Activated CD4-positive, alpha-beta memory T cell treated with anti-CD3 and anti-CD28 coated beads, Interleukin-2, amount 10 ng/mL, durations not matched to agents 7 days and 5 days (primary cell): ENCODE measurements around the gene FOXC2. TPM values are rescaled to one million over a fixed set of nuclear protein-coding genes. Genes with fewer than 3 reads are reported as not detected.

ENCODE experiments used
- CTCF ChIA-PET: fragments of 350-600 bp; sonication (Branson Sonifier 250); formaldehyde crosslinking; loops from one replicate; lab custom pipeline; 2021; ENCODE audit warnings: antibody characterized with exemption, inconsistent platforms; lab: Charles Lee
- POLR2A ChIA-PET: fragments of 350-600 bp; sonication (Branson Sonifier 250); formaldehyde crosslinking; loops from one replicate; lab custom pipeline; 2021; ENCODE audit warnings: antibody characterized with exemption; lab: Charles Lee
- DNase-seq: peaks from one replicate; pipeline ENCODE4 v3.0.0-alpha.2; 2020
- H3K27ac Mint-ChIP-seq: one replicate; pipeline ENCODE4 v1.8.0; 2021; ENCODE audit warnings: mild to moderate bottlenecking, mixed read lengths
- H3K27me3 Mint-ChIP-seq: one replicate; pipeline ENCODE4 v1.8.0; 2021; ENCODE audit warnings: mixed read lengths
- H3K36me3 Mint-ChIP-seq: one replicate; pipeline ENCODE4 v1.8.0; 2021; ENCODE audit warnings: low read depth, mixed read lengths
- H3K4me1 Mint-ChIP-seq: one replicate; pipeline ENCODE4 v1.8.0; 2021; ENCODE audit warnings: mixed read lengths
- H3K4me3 Mint-ChIP-seq: one replicate; pipeline ENCODE4 v1.8.0; 2021; ENCODE audit warnings: mild to moderate bottlenecking, mixed read lengths
- H3K9me3 Mint-ChIP-seq: one replicate; pipeline ENCODE4 v1.8.0; 2021; ENCODE audit warnings: mixed read lengths
- total RNA-seq, 2 experiments: library from RNA; stranded (reverse); gene quantifications; one replicate each; pipeline ENCODE4 v1.2.3, GENCODE V29; 2021

The FOXC2 gene
- total RNA-seq, 2 experiments from 2014 or later, result not detected

DNA sequence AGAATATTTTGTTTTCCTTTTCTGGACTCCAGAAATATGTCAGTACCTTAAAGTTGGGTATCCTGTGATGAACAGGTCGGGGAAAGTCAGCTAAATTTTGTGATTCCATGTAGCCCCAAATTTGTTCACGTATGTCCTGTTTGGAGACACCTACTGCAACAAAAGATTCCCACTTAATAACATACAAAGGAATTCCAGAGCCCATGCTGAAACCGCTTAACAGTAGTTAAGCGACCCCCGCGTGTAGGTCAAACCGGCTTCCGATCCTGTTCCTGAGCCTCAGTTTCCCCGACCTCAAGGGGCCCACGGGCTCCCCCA, 12.1 kb upstream of the FOXC2 start:
- H3K36me3 Mint-ChIP-seq, result peaks cover 21% of the 10 kb centered on the region
- H3K27me3 Mint-ChIP-seq, result peaks cover 1% of the 10 kb centered on the region
- peak overlapping the region; percentile 92 for H3K27ac Mint-ChIP-seq
- CTCF ChIA-PET, result interaction anchor here (1.3 kb wide), 1 partner anchor 10 kb away, joined by 6 read pairs; no protein-coding TSS in a partner anchor
- peak overlapping the region; percentile 86 for H3K4me3 Mint-ChIP-seq
- POLR2A ChIA-PET, result no interaction called here
- peaks cover 29% of the 10 kb centered on the region for H3K4me1 Mint-ChIP-seq
- no peaks in the 10 kb centered on the region for H3K9me3 Mint-ChIP-seq
- DNase-seq, result no peak

DNA sequence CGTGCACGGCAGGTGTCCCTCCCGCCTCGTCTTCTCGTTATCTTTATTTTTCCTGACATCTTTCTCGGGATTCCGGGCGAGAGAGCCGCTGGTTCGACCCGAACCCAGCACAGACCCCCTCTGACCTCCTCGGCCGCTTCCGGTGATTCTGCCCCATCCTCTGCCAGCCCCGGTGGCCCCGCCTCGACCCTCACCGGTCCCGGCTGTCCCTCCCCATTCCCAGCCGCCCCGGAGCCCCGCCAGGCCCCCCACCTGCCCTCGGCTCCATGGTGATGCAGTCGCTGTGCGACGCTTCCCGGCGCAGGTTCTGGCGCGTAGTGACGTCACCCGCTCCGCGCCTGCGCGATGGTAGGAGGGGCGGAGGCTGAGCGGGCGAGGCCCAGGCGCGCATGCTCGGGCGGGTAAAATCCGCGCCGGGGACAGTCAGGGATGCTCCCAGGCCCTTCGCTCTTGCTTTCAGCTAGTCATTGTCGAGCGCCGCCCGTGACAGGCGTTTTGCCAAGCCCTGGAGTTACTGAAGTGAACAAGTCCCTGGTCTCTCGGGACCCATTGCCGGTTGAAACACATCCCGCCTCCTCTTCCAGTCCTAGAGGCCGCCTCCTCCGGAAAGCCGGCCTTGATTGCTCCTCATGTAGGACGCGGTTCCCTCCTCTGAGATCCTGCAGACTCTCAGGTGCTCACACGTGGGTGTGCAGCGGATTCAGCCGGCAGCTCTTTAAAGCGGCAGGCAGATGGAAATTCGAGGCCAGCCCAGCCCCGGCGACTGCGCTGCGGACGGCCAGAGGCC, 11.5 kb upstream of the FOXC2 start, which contains the start of gene MTHFSD:
Gene MTHFSD (minus strand): TSS at position 319 of the 787 bp plus-strand sequence. CDS start 51 bp downstream, at position 268.
- Mint-ChIP-seq H3K27ac (peak within 1 kb of the TSS; percentile 92), H3K4me1 (peaks cover 29% of the 10 kb centered on the region), H3K36me3 (peaks cover 21% of the 10 kb centered on the region), H3K27me3 (peaks cover 1% of the 10 kb centered on the region), H3K4me3 (peak within 1 kb of the TSS; percentile 86), H3K9me3 (no peaks in the 10 kb centered on the region)
- ChIA-PET CTCF (interaction anchor here (1.3 kb wide), 1 partner anchor 10 kb away, joined by 6 read pairs; no protein-coding TSS in a partner anchor), POLR2A (interaction anchor here (0.5 to 0.9 kb wide), 2 partner anchors 50 to 722 kb away, joined by 3 read pairs; no protein-coding TSS in a partner anchor)
- peak; percentile 96 for DNase-seq

DNA sequence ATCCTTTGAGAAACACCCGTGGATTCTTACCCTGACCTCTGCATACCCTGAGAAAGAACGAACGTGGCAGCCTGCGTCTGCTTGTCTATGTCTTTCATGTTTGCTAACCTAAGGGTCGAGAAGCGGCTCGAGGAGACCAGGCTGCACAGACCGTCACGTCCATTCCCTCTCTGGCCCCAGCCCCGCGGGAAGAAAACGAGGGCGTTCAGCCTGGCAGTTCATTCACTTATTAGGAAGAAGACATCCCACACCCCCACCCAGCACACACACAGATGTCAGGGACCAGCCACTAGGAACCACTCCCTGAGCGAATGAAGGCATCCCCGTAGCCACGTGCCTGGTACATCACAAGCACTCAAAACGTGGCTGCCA, 10.9 kb upstream of the FOXC2 start:
- CTCF ChIA-PET, result interaction anchor here (1.3 kb wide), 1 partner anchor 9 kb away, joined by 6 read pairs; no protein-coding TSS in a partner anchor
- Mint-ChIP-seq H3K36me3 (peaks cover 19% of the 10 kb centered on the region), H3K27me3 (peaks cover 1% of the 10 kb centered on the region), H3K9me3 (no peaks in the 10 kb centered on the region), H3K27ac (peak overlapping the region; percentile 92), H3K4me3 (peak overlapping the region; percentile 86), H3K4me1 (peaks cover 24% of the 10 kb centered on the region)
- no peak for DNase-seq
- POLR2A ChIA-PET, result interaction anchor here (0.5 to 0.9 kb wide), 2 partner anchors 49 to 722 kb away, joined by 3 read pairs; no protein-coding TSS in a partner anchor

- POLR2A ChIA-PET, result no interaction called here
- CTCF ChIA-PET, result no interaction called here
- DNase-seq, result no peak
- Mint-ChIP-seq H3K27ac (no peak overlapping the region), H3K27me3 (peaks cover 1% of the 10 kb centered on the region), H3K9me3 (no peaks in the 10 kb centered on the region), H3K4me1 (peaks cover 22% of the 10 kb centered on the region), H3K36me3 (peaks cover 14% of the 10 kb centered on the region), H3K4me3 (no peak overlapping the region)
Measured at GRCh38 chr16:86556576-86556975, 10.1 kb upstream of the FOXC2 start.

DNA sequence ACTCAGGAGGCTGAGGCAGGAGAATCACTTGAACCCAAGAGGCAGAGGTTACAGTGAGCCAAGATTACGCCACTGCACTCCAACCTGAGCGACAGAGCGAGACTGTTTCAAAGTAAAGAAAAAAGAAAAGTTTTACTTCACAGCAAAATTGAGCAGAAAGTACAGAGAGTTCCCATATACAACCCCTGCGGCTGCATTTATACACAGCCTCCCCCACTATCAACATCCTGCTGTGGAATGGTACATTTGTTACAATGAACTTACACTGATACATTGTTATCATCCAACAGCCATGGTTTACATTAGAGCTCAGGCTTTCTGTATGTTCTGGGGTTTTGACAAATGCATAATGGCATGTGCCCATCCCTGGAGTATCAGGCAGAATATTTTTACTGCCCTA, 9.0 kb upstream of the FOXC2 start:
- Mint-ChIP-seq H3K4me1 (peaks cover 21% of the 10 kb centered on the region), H3K4me3 (no peak overlapping the region), H3K9me3 (no peaks in the 10 kb centered on the region), H3K36me3 (peaks cover 11% of the 10 kb centered on the region), H3K27me3 (peaks cover 1% of the 10 kb centered on the region), H3K27ac (no peak overlapping the region)
- no peak for DNase-seq
- ChIA-PET CTCF (interaction anchor here (0.8 to 1.3 kb wide), 2 partner anchors 203 to 505 kb away, joined by 3 to 4 read pairs; no protein-coding TSS in a partner anchor), POLR2A (no interaction called here)

DNA sequence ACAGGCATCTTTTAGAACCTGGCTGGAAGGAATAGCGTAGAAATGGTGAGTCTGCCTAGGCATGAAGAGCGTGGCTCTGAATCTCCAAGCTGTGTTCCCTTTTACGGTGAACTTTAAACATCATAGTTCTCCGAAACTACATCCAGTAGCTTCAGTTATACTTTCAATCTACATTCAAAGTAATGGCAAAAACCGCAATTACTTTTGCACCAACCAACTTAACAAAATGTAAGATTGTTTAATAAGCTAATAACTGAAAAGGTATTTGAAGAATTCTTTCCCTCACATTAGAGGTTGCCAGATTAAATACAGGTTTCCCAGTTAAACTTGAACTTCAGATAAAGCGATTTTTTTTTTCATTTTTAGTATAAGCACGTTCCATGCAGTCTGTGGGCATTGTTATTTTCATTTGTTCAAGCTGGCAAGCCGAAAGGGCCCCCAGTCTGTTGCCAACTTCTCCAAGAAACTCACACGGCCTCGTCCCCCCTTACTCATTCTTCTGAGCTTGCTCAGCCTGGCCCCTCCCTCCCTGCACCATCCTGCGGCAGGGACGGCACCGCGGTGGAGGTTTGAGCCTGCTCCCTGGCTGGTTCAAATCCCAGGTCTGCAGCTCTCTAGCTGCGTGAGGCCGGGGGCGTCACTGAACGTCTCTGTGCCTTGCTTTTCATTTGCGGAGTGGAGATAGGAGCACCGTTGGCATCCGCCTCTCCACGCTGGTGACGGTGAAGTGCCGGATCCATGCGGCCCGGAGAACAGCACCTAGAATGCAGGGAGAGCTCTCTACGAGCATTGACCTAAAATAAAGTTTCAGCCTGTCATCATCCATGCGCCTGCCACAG, 8.1 kb upstream of the FOXC2 start:
- Mint-ChIP-seq H3K27ac (no peak overlapping the region), H3K4me1 (peaks cover 17% of the 10 kb centered on the region), H3K4me3 (no peak overlapping the region), H3K27me3 (peaks cover 8% of the 10 kb centered on the region), H3K36me3 (peaks cover 8% of the 10 kb centered on the region), H3K9me3 (no peaks in the 10 kb centered on the region)
- CTCF ChIA-PET, result interaction anchor here (0.7 to 1.3 kb wide), 3 partner anchors 202 to 504 kb away, joined by 3 to 4 read pairs (median 3); no protein-coding TSS in a partner anchor
- no peak for DNase-seq
- POLR2A ChIA-PET, result no interaction called here

DNA sequence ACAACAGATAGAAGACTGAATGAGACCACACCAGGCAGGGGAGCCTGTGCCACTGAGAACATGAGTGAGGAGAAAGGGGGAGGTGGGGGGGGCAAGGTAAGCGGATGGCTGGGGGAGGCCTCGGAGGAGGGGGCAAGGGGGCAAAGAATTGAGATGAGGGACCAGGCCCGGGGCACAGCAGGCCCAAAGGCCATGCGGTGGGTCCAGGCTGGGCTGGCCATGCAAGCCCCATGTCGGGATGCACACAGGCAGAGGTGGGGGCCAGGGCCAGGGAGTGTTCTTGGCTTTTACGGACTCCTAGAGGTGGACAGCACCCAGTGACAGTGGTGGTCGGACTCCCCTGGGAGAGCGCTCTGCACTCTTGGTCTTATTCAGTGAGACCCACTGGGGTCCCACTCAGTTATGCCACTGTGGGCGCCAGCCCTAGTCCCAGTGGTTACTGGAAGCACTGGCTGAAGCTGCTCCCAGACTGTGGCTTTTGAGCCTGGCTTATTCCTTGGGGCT, 6.8 kb upstream of the FOXC2 start:
- Mint-ChIP-seq H3K36me3 (no peaks in the 10 kb centered on the region), H3K4me3 (no peak overlapping the region), H3K9me3 (no peaks in the 10 kb centered on the region), H3K4me1 (peaks cover 17% of the 10 kb centered on the region), H3K27ac (no peak overlapping the region), H3K27me3 (peaks cover 20% of the 10 kb centered on the region)
- ChIA-PET POLR2A (interaction anchor here (0.6 kb wide), 1 partner anchor 962 kb away, joined by 3 read pairs; no protein-coding TSS in a partner anchor), CTCF (interaction anchor here (0.7 kb wide), 1 partner anchor 262 kb away, joined by 3 read pairs; no protein-coding TSS in a partner anchor)
- DNase-seq, result no peak

GRCh38 chr16:86562356-86562755, 4.3 kb upstream of the FOXC2 start:
- Mint-ChIP-seq H3K4me3 (no peak overlapping the region), H3K4me1 (peaks cover 8% of the 10 kb centered on the region), H3K27ac (no peak overlapping the region), H3K27me3 (peaks cover 37% of the 10 kb centered on the region), H3K9me3 (no peaks in the 10 kb centered on the region), H3K36me3 (no peaks in the 10 kb centered on the region)
- DNase-seq, result no peak
- CTCF ChIA-PET, result interaction anchor here (0.6 to 2.0 kb wide), 5 partner anchors 13 to 583 kb away, joined by 3 to 8 read pairs (median 4); no protein-coding TSS in a partner anchor
- POLR2A ChIA-PET, result no interaction called here

- Mint-ChIP-seq H3K4me3 (no peak overlapping the region), H3K36me3 (no peaks in the 10 kb centered on the region), H3K27me3 (peaks cover 42% of the 10 kb centered on the region), H3K9me3 (no peaks in the 10 kb centered on the region), H3K27ac (no peak overlapping the region), H3K4me1 (peaks cover 8% of the 10 kb centered on the region)
- DNase-seq, result peak; percentile 90
- CTCF ChIA-PET, result interaction anchor here (0.6 to 2.3 kb wide), 12 partner anchors 8 to 1073 kb away, joined by 3 to 30 read pairs (median 4); partner anchors contain the start of gene MTHFSD
- POLR2A ChIA-PET, result no interaction called here
Measured at GRCh38 chr16:86563469-86564345, 2.9 kb upstream of the FOXC2 start.

- peaks cover 54% of the 10 kb centered on the region for H3K27me3 Mint-ChIP-seq
- ChIA-PET CTCF (interaction anchor here (0.6 to 2.3 kb wide), 9 partner anchors 10 to 732 kb away, joined by 3 to 30 read pairs (median 6); partner anchors contain the start of gene MTHFSD), POLR2A (no interaction called here)
- H3K4me1 Mint-ChIP-seq, result peaks cover 8% of the 10 kb centered on the region
- H3K9me3 Mint-ChIP-seq, result no peaks in the 10 kb centered on the region
- no peak overlapping the region for H3K27ac Mint-ChIP-seq
- no peak for DNase-seq
- H3K4me3 Mint-ChIP-seq, result no peak overlapping the region
- H3K36me3 Mint-ChIP-seq, result no peaks in the 10 kb centered on the region
Measured at GRCh38 chr16:86565181-86565631, 1.4 kb upstream of the FOXC2 start.

- DNase-seq, result no peak
- Mint-ChIP-seq H3K4me3 (no peak overlapping the region), H3K36me3 (no peaks in the 10 kb centered on the region), H3K27me3 (peaks cover 60% of the 10 kb centered on the region), H3K4me1 (peaks cover 8% of the 10 kb centered on the region), H3K9me3 (no peaks in the 10 kb centered on the region), H3K27ac (no peak overlapping the region)
- CTCF ChIA-PET, result interaction anchor here (0.9 kb wide), 1 partner anchor 10 kb away, joined by 4 read pairs; no protein-coding TSS in a partner anchor
- POLR2A ChIA-PET, result no interaction called here
Measured at GRCh38 chr16:86565644-86566511, 751 bp upstream of the FOXC2 start.
